Bronchial epithelial cell (primary cell): ENCODE data around the gene CHCHD6. TPM values are rescaled to one million over a fixed set of nuclear protein-coding genes. Genes with fewer than 3 reads are reported as not detected.

ENCODE experiments used
- DNase-seq: peaks from one replicate; pipeline ENCODE4 v3.0.0-alpha.2; 2010; ENCODE audit warnings: low read depth
- FAIRE-seq: peaks from 2 replicates; lab custom pipeline; 2011; peaks lifted over from hg19 to GRCh38; lab: Jason Lieb, UNC
- H3K27me3 ChIP-seq: 2 replicates; pipeline ENCODE4 v1.5.1; 2011; ENCODE audit warnings: low read length; ENCODE audit not compliant: control insufficient read depth, insufficient read depth
- H3K36me3 ChIP-seq: 2 replicates; pipeline ENCODE4 v1.5.1; 2011; ENCODE audit warnings: low read length; ENCODE audit not compliant: control insufficient read depth, insufficient read depth
- H3K4me3 ChIP-seq: 2 replicates; pipeline ENCODE4 v1.5.1; 2011; ENCODE audit warnings: mild to moderate bottlenecking, low read depth, low read length, control low read depth
- CTCF ChIP-seq: IDR thresholded peaks from 2 replicates; pipeline ENCODE4 v1.5.1; 2011; ENCODE audit warnings: mild to moderate bottlenecking, moderate library complexity, low read length, control low read depth, inconsistent platforms; ENCODE audit not compliant: insufficient read depth, severe bottlenecking
- total RNA-seq: library from RNA; depleted of rRNA; stranded (reverse); fragments of >200 nt; gene quantifications from 2 replicates; pipeline ENCODE4 v1.2.1, GENCODE V29; 2014

The CHCHD6 gene
- total RNA-seq, 1 donor from 2014 or later = 25.5 TPM

GRCh38 chr3:126956866-126957650 is 253.0 kb downstream of the CHCHD6 start:
- Histone ChIP-seq H3K27me3 (no peaks in the 10 kb centered on the region), H3K4me3 (no peak overlapping the region), H3K36me3 (no peaks in the 10 kb centered on the region)
- DNase-seq (peak; percentile 91), FAIRE-seq (peak; percentile 23)
- peak; percentile 72 for TF ChIP-seq CTCF

- Histone ChIP-seq H3K4me3 (no peak overlapping the region), H3K36me3 (no peaks in the 10 kb centered on the region), H3K27me3 (no peaks in the 10 kb centered on the region)
- no peak for TF ChIP-seq CTCF
- DNase-seq = no peak
- FAIRE-seq = no peak
These were observed 254.0 kb downstream of the CHCHD6 start for GRCh38 chr3:126957776-126958637.

GRCh38 chr3:126958638-126959085 is 254.6 kb downstream of the CHCHD6 start:
- FAIRE-seq (peak; percentile 18), DNase-seq (no peak)
- Histone ChIP-seq H3K4me3 (no peak overlapping the region), H3K27me3 (no peaks in the 10 kb centered on the region), H3K36me3 (no peaks in the 10 kb centered on the region)
- no peak for TF ChIP-seq CTCF

GRCh38 chr3:126959136-126959920 is 255.3 kb downstream of the CHCHD6 start:
- no peaks in the 10 kb centered on the region for H3K27me3 ChIP-seq
- FAIRE-seq = no peak
- H3K4me3 ChIP-seq = no peak overlapping the region
- no peak for DNase-seq
- no peak for TF ChIP-seq CTCF
- no peaks in the 10 kb centered on the region for H3K36me3 ChIP-seq

GRCh38 chr3:126959921-126960603 is 256.0 kb downstream of the CHCHD6 start:
- DNase-seq (peak; percentile 77), FAIRE-seq (peak; percentile 89)
- peak; percentile 61 for TF ChIP-seq CTCF
- Histone ChIP-seq H3K36me3 (no peaks in the 10 kb centered on the region), H3K27me3 (no peaks in the 10 kb centered on the region), H3K4me3 (no peak overlapping the region)
